HuH-7.5 (cell line): ENCODE data around the gene ABCG1.
"Not testable (repeated sequence)": the region's sequence is repeated elsewhere in the genome, so short reads cannot be mapped to it uniquely, and the experiment has no call there.

Experiments used
- DNase-seq: peaks from one replicate; pipeline ENCODE4 v3.0.0; 2011; ENCODE audit warnings: low spot score

The ABCG1 gene

DNA sequence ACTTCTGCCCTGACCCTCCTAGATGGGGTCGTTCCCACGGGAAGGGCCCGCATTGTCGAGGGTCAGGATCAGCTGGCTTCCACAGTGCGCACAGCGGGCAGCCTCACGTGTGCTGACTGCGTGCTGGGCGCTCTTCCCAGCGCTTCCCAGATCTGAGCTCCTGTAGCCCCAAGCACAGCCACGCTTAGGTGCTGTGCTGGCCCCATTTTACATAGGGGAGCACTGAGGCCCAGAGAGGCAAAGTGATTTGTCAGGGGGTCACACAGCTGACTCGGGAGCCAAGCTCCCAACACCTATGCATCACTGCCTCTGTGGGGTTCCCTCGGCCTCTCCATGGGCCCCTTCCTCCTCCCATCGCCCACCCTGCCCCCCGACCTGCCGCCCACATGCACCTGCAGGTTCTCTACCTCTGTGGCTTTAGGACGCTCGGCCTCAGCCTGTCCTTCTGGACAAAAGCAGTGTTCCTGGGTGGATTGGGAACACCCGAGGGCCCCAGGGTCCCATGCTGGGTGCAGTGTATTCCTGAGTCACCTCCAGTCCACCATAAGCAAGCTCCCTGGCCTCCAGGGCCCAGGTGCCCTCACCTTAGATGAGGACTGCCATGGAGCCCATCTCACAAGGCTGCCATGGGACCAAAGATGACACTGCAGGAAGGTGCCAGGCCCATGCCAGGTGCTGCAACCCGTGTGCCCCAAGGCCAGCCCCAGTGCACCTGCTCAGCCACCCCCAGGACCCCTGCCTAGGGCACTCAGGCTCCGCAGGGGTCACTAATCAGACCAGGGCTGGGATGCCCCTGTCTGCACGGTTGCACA lies 73.0 kb downstream of the ABCG1 start:
- DNase-seq: no peak

- not testable (repeated sequence) for DNase-seq
Measured at GRCh38 chr21:42292563-42293142, 73.7 kb downstream of the ABCG1 start.

DNA sequence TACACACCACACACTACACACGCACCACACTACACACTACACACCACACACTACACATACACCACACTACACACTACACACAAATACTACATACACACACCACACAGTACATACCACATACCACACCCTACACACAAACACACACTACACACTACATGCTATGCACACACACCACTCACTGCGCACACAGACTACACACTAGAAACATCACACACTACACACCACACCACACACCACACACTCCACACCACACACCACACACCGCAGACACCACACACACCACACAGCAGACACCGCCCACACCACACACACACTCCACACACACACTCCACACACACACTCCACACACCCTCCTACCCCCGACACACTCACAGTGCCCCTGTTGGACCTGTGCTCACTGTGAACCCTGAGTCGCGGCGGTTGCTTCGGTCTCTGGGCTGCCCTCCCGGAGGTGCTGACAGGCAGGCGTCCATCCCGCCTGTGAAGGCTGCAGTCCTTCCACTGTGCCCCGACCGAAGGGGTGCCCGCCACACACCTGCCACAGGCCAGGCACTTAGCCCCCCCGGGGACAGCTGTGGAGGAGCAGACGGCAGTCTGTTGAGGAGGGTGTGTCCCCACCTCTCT lies 74.8 kb downstream of the ABCG1 start:
- DNase-seq: no peak

GRCh38 chr21:42294273-42294880 lies 75.4 kb downstream of the ABCG1 start:
- no peak for DNase-seq

GRCh38 chr21:42295845-42296244 lies 76.9 kb downstream of the ABCG1 start:
- DNase-seq: no peak

DNA sequence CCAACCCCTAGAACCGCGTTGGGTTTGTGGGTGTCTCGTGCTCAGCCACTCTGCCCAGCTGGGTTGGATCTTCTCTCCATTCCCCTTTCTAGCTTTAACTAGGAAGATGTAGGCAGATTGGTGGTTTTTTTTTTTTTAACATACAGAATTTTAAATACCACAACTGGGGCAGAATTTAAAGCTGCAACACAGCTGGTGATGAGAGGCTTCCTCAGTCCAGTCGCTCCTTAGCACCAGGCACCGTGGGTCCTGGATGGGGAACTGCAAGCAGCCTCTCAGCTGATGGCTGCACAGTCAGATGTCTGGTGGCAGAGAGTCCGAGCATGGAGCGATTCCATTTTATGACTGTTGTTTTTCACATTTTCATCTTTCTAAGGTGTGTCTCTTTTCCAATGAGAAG lies 77.6 kb downstream of the ABCG1 start:
- DNase-seq: no peak

- DNase-seq: no peak
Measured at GRCh38 chr21:42297377-42297776, 78.4 kb downstream of the ABCG1 start.

DNA sequence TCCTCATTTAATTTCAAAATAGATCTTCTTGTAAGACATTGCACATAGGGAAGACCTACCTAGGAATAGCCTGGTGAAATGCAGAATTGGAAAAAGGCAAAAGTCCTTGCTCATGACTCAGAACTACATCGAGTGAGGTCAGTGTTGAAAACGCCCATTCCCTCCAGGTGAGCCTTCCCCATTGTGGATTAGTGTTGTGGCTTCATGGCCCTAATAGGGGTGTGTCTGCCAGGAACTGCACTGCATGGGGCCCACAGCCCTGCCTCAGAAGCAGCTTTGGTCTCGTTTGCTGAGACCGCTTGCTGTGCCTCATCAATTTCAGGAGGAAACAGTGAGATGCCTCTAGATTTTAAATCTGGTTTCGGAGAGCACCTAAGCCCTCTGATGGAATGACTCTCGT lies 79.3 kb downstream of the ABCG1 start:
- no peak for DNase-seq

DNA sequence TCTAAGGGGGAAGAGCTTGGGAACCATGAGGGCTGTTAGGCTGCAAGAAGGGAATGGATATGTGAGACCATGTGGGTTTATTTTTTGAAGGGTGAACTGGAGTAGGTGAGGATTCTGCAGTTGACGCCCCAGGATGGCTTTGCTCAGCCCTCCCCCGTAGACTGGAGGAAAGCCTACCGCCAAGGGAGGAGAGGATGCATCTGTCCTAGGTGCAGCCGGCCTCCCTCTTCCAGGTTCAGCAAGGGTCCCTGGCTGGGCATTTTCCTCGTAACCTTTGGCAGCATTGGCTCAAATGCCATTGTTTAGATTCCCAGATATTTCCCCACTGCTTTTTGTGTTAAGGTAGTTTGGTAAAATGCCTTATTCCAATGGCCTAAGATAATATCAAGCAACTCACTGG lies 79.7 kb downstream of the ABCG1 start:
- no peak for DNase-seq

DNA sequence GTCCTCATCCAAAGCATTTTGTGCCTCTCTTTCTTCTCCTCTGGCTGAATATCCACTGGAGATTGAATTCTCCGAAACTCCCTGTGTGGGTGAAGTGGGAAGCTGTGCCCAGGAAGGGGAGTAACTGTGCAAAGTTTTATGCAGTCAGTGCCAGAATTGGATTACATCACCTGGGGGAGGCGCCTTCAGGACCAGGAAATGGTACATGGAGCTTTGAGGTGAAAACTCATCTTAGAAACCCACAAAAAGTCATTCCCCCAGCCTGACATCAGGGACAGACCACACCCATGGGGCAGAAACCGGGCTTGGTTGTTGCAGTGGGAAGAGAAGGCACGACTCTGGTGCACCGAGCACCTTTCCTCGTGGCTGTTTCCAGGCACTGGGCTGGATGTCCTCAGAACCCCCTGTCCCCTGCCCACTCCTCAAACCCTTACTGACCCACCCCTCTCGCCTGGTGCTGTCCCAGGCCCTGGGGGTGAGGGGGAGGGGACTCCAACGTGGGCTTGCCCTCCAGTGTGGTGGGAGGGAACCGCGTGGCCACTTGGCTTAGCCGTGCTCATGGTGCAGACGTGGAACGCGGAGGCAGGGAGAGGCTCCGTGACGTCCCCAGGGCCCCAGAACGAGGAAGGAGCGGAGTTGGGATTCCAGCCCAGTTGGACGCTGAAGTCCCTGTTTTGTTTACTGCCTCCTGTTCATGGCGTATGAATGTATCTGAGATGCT lies 80.5 kb downstream of the ABCG1 start:
- no peak for DNase-seq

DNA sequence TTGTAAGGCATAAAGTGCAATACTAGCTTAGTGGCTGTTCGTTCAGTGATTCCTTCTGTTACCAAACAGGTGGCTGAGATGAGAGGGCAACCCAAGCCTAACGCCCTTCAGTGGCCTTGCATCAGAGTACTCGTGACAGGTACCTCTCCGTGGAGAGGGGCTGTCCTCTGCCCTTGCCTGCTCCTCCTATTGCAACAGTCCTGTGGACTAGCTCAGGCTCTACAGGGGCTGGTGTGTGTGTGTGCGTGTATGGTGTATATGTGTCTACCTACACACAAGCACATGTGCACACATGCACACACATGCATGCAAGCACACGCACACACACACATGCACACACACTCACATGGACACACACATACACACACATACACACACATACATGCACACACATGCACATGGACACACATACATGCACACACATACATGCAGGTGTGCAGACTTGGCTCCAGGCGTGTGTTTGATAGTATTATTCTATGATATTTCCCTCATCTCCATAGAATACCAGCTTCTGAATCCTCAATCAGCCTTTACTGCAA lies 81.2 kb downstream of the ABCG1 start:
- DNase-seq: no peak

GRCh38 chr21:42300956-42301355 lies 82.0 kb downstream of the ABCG1 start:
- DNase-seq: no peak

DNA sequence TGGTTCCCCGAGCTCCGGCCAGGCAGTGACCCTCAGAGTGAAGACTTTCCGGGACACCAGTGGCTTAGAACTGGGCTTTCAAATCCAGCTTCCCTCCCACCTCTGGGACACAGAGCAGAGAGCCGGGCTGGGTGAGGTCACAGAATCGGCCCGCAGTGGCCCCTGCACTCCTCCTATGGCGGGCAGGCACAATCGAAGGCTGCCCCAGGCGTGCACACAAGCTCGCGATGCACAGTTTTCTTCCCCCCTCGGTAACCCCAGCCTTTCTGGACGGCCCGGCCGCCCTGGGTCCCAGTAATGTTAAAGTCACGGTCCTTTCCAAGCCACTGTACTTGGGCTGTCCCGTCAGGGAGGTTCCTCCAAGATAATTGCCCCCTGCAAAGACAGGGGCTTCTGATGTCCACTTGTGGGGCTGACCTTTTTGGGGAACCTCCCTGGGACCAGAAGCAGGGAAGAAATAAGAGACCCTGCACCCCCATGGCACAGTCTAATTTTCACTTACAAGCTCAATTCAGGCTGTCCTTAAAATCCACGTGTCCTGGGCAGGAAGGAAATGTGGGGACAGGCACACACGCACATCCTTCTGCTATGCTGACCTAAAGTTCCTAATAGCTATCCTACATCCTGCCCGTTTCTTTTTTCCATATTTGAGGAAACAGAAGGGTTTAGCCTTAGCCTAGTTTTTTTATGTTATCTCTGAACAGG lies 82.6 kb downstream of the ABCG1 start:
- no peak for DNase-seq

DNA sequence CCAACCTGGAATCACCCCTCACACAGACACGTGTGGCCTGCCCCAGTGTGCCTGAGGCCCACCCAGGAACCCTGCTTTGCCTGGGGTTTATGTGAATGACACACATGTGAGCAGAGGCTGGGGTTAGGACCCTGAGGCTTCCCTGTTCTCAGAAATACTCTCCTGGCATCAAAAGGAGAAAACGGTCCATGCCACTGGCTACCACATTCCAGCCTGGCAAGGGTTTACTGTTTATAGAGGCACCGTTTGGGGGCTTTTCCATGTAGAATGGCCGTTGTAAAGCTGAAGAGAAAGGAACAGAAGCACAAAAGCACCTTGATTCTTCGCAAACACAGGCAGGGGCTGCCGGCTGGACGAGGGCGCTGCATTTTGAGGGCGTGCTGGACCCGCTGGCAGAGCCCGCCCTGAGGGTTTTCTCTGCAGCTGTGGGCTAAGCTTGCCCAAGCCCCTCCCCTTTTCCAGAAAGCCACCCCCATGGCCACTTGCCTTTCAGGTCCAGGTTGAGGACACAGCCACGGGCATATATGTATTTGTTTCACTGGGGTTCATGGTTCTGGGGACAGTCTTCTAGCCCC lies 83.2 kb downstream of the ABCG1 start:
- no peak for DNase-seq

- no peak for DNase-seq
Measured at GRCh38 chr21:42302794-42303193, 83.9 kb downstream of the ABCG1 start.

DNA sequence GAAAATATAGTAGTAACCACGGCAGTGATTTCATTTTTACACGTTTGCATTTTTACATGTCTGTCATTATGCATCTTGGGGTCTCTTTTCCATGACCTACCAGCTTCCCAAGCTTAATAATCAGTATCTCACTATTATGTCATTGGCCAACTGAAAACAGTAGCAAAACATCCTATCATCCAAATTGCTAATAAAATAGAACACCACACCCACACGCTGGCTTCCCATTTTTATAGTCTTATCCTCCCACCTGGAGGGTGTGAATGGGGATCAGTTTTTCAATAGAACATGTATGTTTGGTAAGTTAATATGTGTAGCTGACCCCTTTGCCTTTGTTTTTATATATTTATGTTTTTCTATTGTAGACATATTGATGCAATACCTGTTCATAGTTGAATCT lies 84.5 kb downstream of the ABCG1 start:
- no peak for DNase-seq

DNA sequence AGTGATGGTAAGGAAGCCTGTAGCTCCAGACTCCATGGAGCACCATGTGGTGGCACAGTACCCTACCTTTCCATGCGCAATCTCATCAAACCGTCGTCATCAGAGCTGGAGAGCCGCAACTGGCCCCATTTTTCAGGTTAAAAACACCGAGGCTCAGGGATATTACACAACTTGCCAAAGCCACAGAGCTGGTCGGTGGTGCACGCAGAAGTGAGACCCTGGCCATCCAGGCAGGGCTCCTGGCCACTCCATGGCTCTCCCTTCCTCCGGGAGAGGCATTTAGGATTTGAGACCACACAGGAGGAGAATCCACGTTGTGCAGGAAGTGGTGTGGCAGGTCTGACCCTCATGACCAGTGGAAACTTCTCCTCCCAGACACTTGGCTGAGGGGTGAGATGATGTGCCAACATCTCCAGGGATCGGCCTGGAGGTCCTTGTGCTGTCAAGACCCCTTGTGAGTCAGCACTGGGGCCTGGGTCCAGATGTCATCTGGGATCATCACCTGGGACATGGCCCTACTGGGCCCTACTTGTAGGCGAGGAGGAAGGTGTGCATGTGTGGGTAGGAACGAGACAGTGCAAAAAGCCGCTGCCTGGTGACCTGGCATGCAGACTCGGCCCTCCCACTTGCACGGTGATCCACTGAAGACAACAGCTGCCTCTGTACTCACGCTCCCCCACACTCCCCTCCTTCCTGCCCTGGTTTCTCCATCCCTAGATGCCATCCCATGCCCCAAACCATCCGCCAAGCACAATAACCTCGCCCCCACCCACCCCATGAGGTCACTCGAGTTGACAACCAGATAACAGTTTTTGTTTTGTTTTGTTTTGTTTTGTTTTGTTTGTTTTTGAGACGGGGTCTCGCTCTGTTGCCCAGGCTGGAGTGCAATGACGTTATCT lies 85.9 kb downstream of the ABCG1 start:
- DNase-seq: no peak

- no peak for DNase-seq
Measured at GRCh38 chr21:42305707-42306147, 86.8 kb downstream of the ABCG1 start.

- no peak for DNase-seq
Measured at GRCh38 chr21:42306366-42307035, 87.6 kb downstream of the ABCG1 start.
